ENCODE data around the gene THADA.

The THADA gene

DNA sequence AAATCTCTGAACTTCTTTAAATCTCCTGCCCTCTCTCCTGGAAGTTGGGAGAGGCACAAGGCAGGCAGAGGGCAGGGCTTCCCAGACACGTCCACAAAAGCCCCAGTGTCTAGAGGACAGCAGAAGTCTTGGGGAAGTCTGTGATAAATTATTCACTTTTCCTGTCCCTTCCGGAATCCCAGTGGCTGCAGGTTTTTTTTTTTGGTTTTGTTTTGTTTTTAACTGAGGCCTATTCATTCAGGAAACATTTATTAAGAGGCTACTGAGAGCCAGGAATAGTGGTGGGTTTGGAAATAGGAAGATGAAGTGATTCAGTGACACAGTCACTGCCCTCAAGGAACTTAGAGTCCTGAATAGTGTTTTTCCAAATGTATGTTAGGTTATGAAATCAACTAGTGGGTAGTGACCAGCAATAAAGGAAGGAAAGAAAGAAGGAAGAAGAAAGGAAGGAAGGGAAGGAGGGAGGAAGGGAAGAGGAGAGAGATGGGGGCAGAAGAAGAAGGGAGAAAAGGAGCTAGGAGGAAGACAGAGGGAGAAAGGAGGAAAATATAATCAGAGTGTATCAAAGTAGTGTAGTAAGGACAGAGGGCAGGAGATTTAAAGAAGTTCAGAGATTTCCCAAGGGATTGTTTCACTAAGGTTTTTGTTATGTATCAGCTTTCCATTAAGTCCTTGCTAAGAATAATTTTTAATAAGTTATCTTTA is 270.6 kb downstream of the THADA start:
- TF ChIP-seq, protein P1, sequence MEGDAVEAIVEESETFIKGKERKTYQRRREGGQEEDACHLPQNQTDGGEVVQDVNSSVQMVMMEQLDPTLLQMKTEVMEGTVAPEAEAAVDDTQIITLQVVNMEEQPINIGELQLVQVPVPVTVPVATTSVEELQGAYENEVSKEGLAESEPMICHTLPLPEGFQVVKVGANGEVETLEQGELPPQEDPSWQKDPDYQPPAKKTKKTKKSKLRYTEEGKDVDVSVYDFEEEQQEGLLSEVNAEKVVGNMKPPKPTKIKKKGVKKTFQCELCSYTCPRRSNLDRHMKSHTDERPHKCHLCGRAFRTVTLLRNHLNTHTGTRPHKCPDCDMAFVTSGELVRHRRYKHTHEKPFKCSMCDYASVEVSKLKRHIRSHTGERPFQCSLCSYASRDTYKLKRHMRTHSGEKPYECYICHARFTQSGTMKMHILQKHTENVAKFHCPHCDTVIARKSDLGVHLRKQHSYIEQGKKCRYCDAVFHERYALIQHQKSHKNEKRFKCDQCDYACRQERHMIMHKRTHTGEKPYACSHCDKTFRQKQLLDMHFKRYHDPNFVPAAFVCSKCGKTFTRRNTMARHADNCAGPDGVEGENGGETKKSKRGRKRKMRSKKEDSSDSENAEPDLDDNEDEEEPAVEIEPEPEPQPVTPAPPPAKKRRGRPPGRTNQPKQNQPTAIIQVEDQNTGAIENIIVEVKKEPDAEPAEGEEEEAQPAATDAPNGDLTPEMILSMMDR (conservative IDR thresholded peaks at IDR 0.05; ENCODE audit: low read depth, low read length), result no peak

DNA sequence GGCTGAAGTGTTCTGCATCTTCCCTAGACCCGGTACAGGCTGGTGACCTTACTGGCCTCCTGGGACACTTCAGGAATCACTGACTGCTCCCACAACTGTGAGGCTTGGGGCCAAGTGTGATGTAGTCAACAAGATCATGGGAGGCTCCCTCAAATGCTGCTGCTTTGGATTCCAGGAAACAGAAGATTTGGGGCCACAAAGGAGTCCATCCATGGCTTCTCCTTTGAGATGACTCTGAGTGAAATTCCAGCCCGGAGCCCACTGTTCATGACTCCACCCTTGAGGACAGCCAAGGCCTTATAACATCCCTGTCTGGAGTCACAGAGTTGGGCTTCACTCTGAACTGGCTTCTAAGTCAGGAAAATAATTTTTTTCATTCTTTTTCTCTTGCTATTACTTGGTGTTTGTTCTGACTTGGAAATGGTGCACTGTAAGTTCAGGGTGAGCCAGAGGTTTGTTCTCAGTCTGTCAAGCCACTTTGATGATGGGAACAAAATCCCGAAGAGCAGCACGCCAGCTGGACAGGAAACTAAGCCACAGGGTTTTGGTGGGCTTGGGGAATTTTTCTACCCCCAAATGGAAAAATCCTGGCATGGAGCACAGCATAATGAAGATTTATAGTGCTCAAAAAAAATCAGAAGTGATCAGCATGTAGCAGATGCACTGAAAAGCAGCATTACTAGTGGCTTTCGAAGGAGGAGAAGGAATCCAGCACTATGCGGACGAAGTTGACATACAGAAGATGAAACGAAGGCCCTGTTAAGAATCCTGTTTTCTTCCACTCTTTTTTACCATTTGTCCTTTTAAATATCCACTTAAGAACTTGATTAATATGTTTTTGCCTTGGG is 271.4 kb downstream of the THADA start:
- Histone ChIP-seq H3K4me1 (ENCODE audit: low read depth, poor library complexity, severe bottlenecking) (peaks cover 29% of the 10 kb centered on the region), H3K79me2 (ENCODE audit: insufficient read depth, low read depth) (no peaks in the 10 kb centered on the region), H3K4me2 (no peak overlapping the region), H2AFZ (ENCODE audit: low read depth) (no peak overlapping the region), H3K27me3 (ENCODE audit: insufficient read depth, low read depth) (no peaks in the 10 kb centered on the region), H3K9ac (no peak overlapping the region), H4K20me1 (ENCODE audit: insufficient read depth) (no peaks in the 10 kb centered on the region), H3K27ac (no peak overlapping the region), H3K4me3 (IDR thresholded peaks at IDR 0.05; ENCODE audit: insufficient read depth, low read depth, low read length) (no peak overlapping the region), H3K36me3 (ENCODE audit: insufficient read depth) (no peaks in the 10 kb centered on the region)
- TF ChIP-seq, protein P1 (conservative IDR thresholded peaks at IDR 0.05; ENCODE audit: low read depth, low read length), result no peak

More for the DNA sequence above, 270.6 kb downstream of the THADA start:
- H3K4me1 ChIP-seq (ENCODE audit: low read depth, poor library complexity, severe bottlenecking), result peaks cover 37% of the 10 kb centered on the region
- H4K20me1 ChIP-seq (ENCODE audit: insufficient read depth), result no peaks in the 10 kb centered on the region
- H3K9ac ChIP-seq, result no peak overlapping the region
- no peak overlapping the region for H3K4me3 ChIP-seq (IDR thresholded peaks at IDR 0.05; ENCODE audit: insufficient read depth, low read depth, low read length)
- no peak overlapping the region for H3K4me2 ChIP-seq
- H3K27me3 ChIP-seq (ENCODE audit: insufficient read depth, low read depth), result no peaks in the 10 kb centered on the region
- H3K27ac ChIP-seq, result no peak overlapping the region
- no peaks in the 10 kb centered on the region for H3K36me3 ChIP-seq (ENCODE audit: insufficient read depth)
- H2AFZ ChIP-seq (ENCODE audit: low read depth), result no peak overlapping the region
- H3K79me2 ChIP-seq (ENCODE audit: insufficient read depth, low read depth), result no peaks in the 10 kb centered on the region

GRCh38 chr2:43323857-43324256 is 272.0 kb downstream of the THADA start:
- Histone ChIP-seq H3K4me2 (no peak overlapping the region), H3K27ac (no peak overlapping the region), H3K9ac (no peak overlapping the region), H4K20me1 (ENCODE audit: insufficient read depth) (no peaks in the 10 kb centered on the region), H3K79me2 (ENCODE audit: insufficient read depth, low read depth) (no peaks in the 10 kb centered on the region), H3K36me3 (ENCODE audit: insufficient read depth) (no peaks in the 10 kb centered on the region), H2AFZ (ENCODE audit: low read depth) (no peak overlapping the region), H3K4me1 (ENCODE audit: low read depth, poor library complexity, severe bottlenecking) (peaks cover 23% of the 10 kb centered on the region), H3K27me3 (ENCODE audit: insufficient read depth, low read depth) (no peaks in the 10 kb centered on the region), H3K4me3 (IDR thresholded peaks at IDR 0.05; ENCODE audit: insufficient read depth, low read depth, low read length) (no peak overlapping the region)
- TF ChIP-seq, protein P1 (conservative IDR thresholded peaks at IDR 0.05; ENCODE audit: low read depth, low read length), result no peak

DNA sequence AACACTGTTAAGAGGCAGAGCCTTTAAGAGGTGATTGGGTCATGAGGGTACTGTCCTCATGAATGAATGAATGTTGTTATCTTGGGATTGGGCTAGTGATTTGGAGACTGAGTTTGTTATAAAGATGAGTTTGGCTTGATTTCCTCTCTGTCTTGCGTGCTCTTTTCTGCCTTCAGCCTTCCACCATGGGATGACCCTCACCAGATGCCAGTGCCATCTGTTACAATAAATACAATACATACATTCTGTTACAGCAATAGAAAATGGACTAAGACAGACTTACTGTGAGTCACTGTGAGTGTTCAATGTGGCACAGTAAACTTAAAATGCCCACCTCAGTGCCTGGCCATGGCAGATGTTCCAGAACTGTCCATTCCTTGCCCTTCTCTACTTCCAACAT is 274.4 kb downstream of the THADA start:
- H3K36me3 ChIP-seq (ENCODE audit: insufficient read depth), result no peaks in the 10 kb centered on the region
- H3K9ac ChIP-seq, result no peak overlapping the region
- H2AFZ ChIP-seq (ENCODE audit: low read depth), result no peak overlapping the region
- H3K27ac ChIP-seq, result no peak overlapping the region
- no peaks in the 10 kb centered on the region for H3K79me2 ChIP-seq (ENCODE audit: insufficient read depth, low read depth)
- H3K4me2 ChIP-seq, result no peak overlapping the region
- peaks cover 4% of the 10 kb centered on the region for H3K4me1 ChIP-seq (ENCODE audit: low read depth, poor library complexity, severe bottlenecking)
- H3K4me3 ChIP-seq (IDR thresholded peaks at IDR 0.05; ENCODE audit: insufficient read depth, low read depth, low read length), result no peak overlapping the region
- H4K20me1 ChIP-seq (ENCODE audit: insufficient read depth), result no peaks in the 10 kb centered on the region
- TF ChIP-seq, protein P1 (conservative IDR thresholded peaks at IDR 0.05; ENCODE audit: low read depth, low read length), result no peak
- H3K27me3 ChIP-seq (ENCODE audit: insufficient read depth, low read depth), result no peaks in the 10 kb centered on the region

All from KMS-11 (cell line).